GM23248 (cell line): ENCODE results near the gene ACADSB. TPM values are rescaled to one million over a fixed set of nuclear protein-coding genes. Genes with fewer than 3 reads are reported as not detected.

Source experiments
- DNase-seq: peaks from one replicate; pipeline ENCODE4 v3.0.0-alpha.2; 2015
- H2AFZ ChIP-seq: fragments of 200-600 bp; sonication (generic); 2 replicates; pipeline ENCODE4 v1.6.1; 2016; ENCODE audit warnings: antibody characterized with exemption
- H3F3A ChIP-seq: fragments of 200-600 bp; sonication (generic); 2 replicates; pipeline ENCODE4 v1.6.1; 2016; ENCODE audit warnings: mild to moderate bottlenecking, antibody characterized with exemption, mixed run types; ENCODE audit not compliant: insufficient read depth
- H3K27ac ChIP-seq: fragments of 200-600 bp; sonication (generic); 2 replicates; pipeline ENCODE4 v1.5.1; 2016; ENCODE audit warnings: mild to moderate bottlenecking
- H3K27me3 ChIP-seq: fragments of 200-600 bp; sonication (generic); replicated peaks from 2 replicates; pipeline ENCODE4 v1.6.1; 2016; ENCODE audit warnings: mild to moderate bottlenecking; ENCODE audit not compliant: insufficient read depth
- H3K36me3 ChIP-seq: fragments of 200-600 bp; sonication (generic); 2 replicates; pipeline ENCODE4 v1.6.1; 2016; ENCODE audit warnings: low read depth, mild to moderate bottlenecking
- H3K4me1 ChIP-seq: fragments of 200-600 bp; sonication (generic); 2 replicates; pipeline ENCODE4 v1.6.1; 2016; ENCODE audit warnings: mild to moderate bottlenecking; ENCODE audit not compliant: insufficient read depth
- H3K4me2 ChIP-seq: fragments of 200-600 bp; sonication (generic); one replicate; pipeline ENCODE4 v1.6.1; 2016; ENCODE audit warnings: mild to moderate bottlenecking; ENCODE audit not compliant: unreplicated experiment
- H3K4me3 ChIP-seq: fragments of 200-600 bp; sonication (generic); 2 replicates; pipeline ENCODE4 v1.5.1; 2016; ENCODE audit warnings: mild to moderate bottlenecking
- H3K79me2 ChIP-seq: fragments of 200-600 bp; sonication (generic); 2 replicates; pipeline ENCODE4 v1.6.1; 2016; ENCODE audit warnings: mild to moderate bottlenecking; ENCODE audit not compliant: insufficient read depth
- H3K9ac ChIP-seq: fragments of 200-600 bp; sonication (generic); 2 replicates; pipeline ENCODE4 v1.6.1; 2016; ENCODE audit warnings: mild to moderate bottlenecking
- H3K9me2 ChIP-seq: fragments of 200-600 bp; sonication (generic); 2 replicates; pipeline ENCODE4 v1.6.1; 2016; ENCODE audit warnings: mixed run types, mild to moderate bottlenecking, moderate library complexity; ENCODE audit not compliant: insufficient read depth
- H3K9me3 ChIP-seq: fragments of 200-600 bp; sonication (generic); one replicate; pipeline ENCODE4 v1.6.1; 2017; ENCODE audit warnings: low read depth
- H4K20me1 ChIP-seq: fragments of 200-600 bp; sonication (generic); 2 replicates; pipeline ENCODE4 v1.6.0; 2016; ENCODE audit not compliant: insufficient read depth
- EZH2 ChIP-seq: fragments of 200-600 bp; sonication (generic); IDR thresholded peaks from 2 replicates; pipeline ENCODE4 v1.6.1; 2018; ENCODE audit warnings: antibody characterized with exemption, mild to moderate bottlenecking; ENCODE audit not compliant: insufficient read depth, poor library complexity, severe bottlenecking
- EZH2phosphoT487 ChIP-seq: fragments of 200-600 bp; sonication (generic); IDR thresholded peaks from 2 replicates; pipeline ENCODE4 v1.6.1; 2018; ENCODE audit warnings: antibody characterized with exemption, moderate library complexity, mild to moderate bottlenecking, low read depth; ENCODE audit not compliant: insufficient read depth
- WGBS, 2 experiments: methylation state at CpG; one replicate each; pipeline ENCODE4 v1.1.6; 2015 to 2017; ENCODE audit warnings: low lambda C conversion rate in 2 of 2, low coverage in 1 of 2; ENCODE audit errors: missing lambda C conversion rate in 2 of 2; 5-methylcytosine and 5-hydroxymethylcytosine counted together
- in situ Hi-C: fragments of 300-500 bp; cut with MboI; formaldehyde crosslinking; loops from 2 replicates; pipeline ENCODE4 v1.15.0; 2020
- polyA plus RNA-seq: library from polyadenylated mRNA; unstranded; fragments of >200 nt; fragmentation: Nextera tagmentation; extraction: Ambion mirVana; gene quantifications from 2 replicates; pipeline ENCODE4 v1.2.1, GENCODE V29; 2016
- total RNA-seq: library from RNA; depleted of rRNA; stranded (reverse); fragments of >200 nt; shearing (Covaris generic); gene quantifications from 2 replicates; pipeline ENCODE4 v1.2.3, GENCODE V29; 2014

ACADSB gene
- total and polyA plus RNA-seq, 2 experiments from 2014 or later: 3.7 to 10.5 TPM

GRCh38 chr10:123011987-123012386, 3.2 kb downstream of the ACADSB start:
- H3K9ac ChIP-seq: no peak overlapping the region
- H3K9me3 ChIP-seq: no peaks in the 10 kb centered on the region
- TF ChIP-seq EZH2phosphoT487 (no peak), EZH2 (no peak)
- H3K9me2 ChIP-seq: no peaks in the 10 kb centered on the region
- no peak overlapping the region for H2AFZ ChIP-seq
- H3K27ac ChIP-seq: no peak overlapping the region
- H3K4me2 ChIP-seq: no peak overlapping the region
- H4K20me1 ChIP-seq: no peaks in the 10 kb centered on the region
- no peaks in the 10 kb centered on the region for H3F3A ChIP-seq
- H3K4me1 ChIP-seq: peaks cover 10% of the 10 kb centered on the region; the same call in 1 of the 2 replicates
- DNase-seq: no peak
- H3K36me3 ChIP-seq: no peaks in the 10 kb centered on the region
- no peaks in the 10 kb centered on the region for H3K27me3 ChIP-seq
- no peak overlapping the region for H3K4me3 ChIP-seq
- in situ Hi-C loops: no loop called here
- WGBS, 2 experiments: 78 to 80% methylated on average over 3 of the region's 3 CpGs
- H3K79me2 ChIP-seq: peaks cover 16% of the 10 kb centered on the region

DNA sequence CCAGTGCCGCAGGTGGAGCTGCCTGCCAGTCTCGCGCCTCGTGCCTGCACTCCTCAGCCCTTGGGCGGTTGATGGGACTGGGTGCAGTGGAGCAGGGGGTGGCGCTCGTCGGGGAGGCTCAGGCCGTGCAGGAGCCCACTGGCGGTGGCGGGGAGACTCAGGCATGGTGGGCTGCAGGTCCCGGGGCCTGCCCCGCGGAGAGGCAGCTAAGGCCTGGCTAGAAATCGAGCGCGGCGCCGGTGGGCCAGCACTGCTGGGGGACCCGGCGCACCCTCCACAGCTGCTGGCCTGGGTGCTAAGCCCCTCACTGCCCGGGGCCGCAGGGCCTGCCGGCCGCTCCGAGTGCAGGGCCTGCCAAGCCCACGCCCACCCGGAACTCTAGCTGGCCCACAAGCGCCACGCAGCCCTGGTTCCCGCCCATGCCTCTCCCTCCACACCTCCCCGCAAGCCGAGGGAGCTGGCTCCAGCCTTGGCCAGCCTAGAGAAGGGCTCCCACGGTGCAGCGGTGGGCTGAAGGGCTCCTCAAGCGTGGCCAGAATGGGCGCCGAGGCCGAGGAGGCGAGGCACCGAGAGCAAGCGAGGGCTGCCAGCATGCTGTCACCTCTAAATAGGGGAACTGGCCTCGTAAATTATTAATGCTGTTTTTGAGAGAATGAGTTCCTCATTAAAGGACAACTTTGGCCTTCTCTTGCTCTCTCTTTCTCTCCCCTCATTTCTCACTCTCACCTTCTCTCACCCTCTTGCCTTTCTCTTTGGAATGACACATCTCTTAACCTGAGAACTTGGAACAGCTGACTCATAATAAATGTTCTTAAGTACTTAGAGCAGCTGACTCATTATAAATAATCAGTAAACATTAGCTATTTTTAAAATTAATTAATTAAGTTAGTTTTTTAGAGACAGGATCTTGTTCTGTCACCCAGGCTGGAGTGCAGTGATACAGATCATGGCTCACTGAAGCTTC, 4.9 kb downstream of the ACADSB start:
- in situ Hi-C loops: no loop called here
- Histone ChIP-seq H3K27me3 (no peaks in the 10 kb centered on the region), H3K9ac (no peak overlapping the region), H2AFZ (no peak overlapping the region), H3K9me2 (no peaks in the 10 kb centered on the region), H3K36me3 (no peaks in the 10 kb centered on the region), H3K4me2 (no peak overlapping the region), H3K79me2 (no peaks in the 10 kb centered on the region), H3F3A (no peaks in the 10 kb centered on the region), H3K4me1 (0 out of 2 replicates have a peak, but pooled peaks cover 6% of the 10 kb centered on the region), H3K9me3 (no peaks in the 10 kb centered on the region), H3K27ac (no peak overlapping the region), H3K4me3 (no peak overlapping the region), H4K20me1 (no peaks in the 10 kb centered on the region)
- DNase-seq: peak; percentile 14
- 93 to 94% methylated on average over 36 to 41 of the region's 43 CpGs for WGBS, 2 experiments
- TF ChIP-seq EZH2: no peak
- TF ChIP-seq EZH2phosphoT487: no peak

DNA sequence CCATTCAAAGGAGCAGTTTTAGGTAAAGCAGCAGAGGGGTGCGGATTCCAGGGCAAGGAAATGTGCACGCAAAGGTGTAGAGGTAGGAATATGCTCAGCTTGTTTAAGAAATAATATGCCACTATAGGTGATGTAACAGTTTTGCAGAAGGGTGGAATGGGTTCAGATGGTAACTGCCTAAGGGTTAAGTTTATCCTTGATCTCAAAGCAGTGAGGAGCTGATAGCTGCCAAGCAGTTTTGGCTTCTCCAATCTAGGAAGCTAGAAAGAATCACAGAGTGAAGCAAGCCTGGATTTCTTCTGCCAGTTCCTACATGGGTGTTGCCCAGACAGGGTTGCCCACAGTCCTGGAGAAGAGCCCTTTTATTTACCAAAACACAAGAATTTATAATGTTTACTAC, 6.0 kb downstream of the ACADSB start:
- Histone ChIP-seq H3K36me3 (no peaks in the 10 kb centered on the region), H3K9me3 (no peaks in the 10 kb centered on the region), H3K9me2 (no peaks in the 10 kb centered on the region), H3K4me1 (0 out of 2 replicates have a peak, but pooled peaks cover 3% of the 10 kb centered on the region), H3K27me3 (no peaks in the 10 kb centered on the region), H3K4me3 (no peak overlapping the region), H4K20me1 (no peaks in the 10 kb centered on the region), H3K27ac (no peak overlapping the region), H3K4me2 (no peak overlapping the region), H3K79me2 (no peaks in the 10 kb centered on the region), H2AFZ (no peak overlapping the region), H3F3A (no peaks in the 10 kb centered on the region), H3K9ac (no peak overlapping the region)
- 81 to 93% methylated on average over 2 of the region's 2 CpGs for WGBS, 2 experiments
- no peak for DNase-seq
- no peak for TF ChIP-seq EZH2phosphoT487
- no peak for TF ChIP-seq EZH2
- in situ Hi-C loops: no loop called here

DNA sequence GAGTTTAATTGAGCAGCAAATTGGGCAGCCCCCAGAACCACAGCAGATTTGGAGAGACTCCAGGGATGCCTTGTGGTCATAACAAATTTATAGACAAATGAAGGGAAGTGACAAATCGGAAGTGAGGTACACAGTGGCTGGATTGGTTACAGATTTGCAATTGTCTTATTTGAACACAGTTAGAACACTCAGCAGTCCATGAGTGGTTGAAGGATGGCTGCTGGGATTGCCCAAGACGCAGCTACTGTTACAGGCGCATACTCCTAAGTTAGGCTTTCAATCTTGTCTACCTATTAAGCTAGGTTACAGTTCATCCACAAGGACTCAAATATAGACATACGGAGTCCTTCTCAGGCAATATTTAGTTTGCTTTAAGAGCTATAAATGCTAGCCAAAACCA, 7.4 kb downstream of the ACADSB start:
- no peak for TF ChIP-seq EZH2
- TF ChIP-seq EZH2phosphoT487: no peak
- H3K27ac ChIP-seq: no peak overlapping the region
- no peaks in the 10 kb centered on the region for H3K9me2 ChIP-seq
- no peaks in the 10 kb centered on the region for H3K4me1 ChIP-seq
- in situ Hi-C loops: no loop called here
- H2AFZ ChIP-seq: no peak overlapping the region
- no peaks in the 10 kb centered on the region for H3K9me3 ChIP-seq
- no peak for DNase-seq
- H3K4me2 ChIP-seq: no peak overlapping the region
- no peaks in the 10 kb centered on the region for H3K27me3 ChIP-seq
- no peak overlapping the region for H3K9ac ChIP-seq
- no peaks in the 10 kb centered on the region for H4K20me1 ChIP-seq
- WGBS, 2 experiments: 79 to 81% methylated on average over 4 of the region's 4 CpGs
- no peak overlapping the region for H3K4me3 ChIP-seq
- H3F3A ChIP-seq: no peaks in the 10 kb centered on the region
- H3K36me3 ChIP-seq: no peaks in the 10 kb centered on the region
- H3K79me2 ChIP-seq: no peaks in the 10 kb centered on the region
